ACC112 (cell line): Measurements from ENCODE around the gene RBL2.

Experiments
- H2AFZ ChIP-seq: fragments of 200-600 bp; sonication (generic); one replicate; pipeline ENCODE4 v1.6.0; 2017; ENCODE audit warnings: antibody characterized with exemption, low read length; ENCODE audit not compliant: unreplicated experiment
- H3K27ac ChIP-seq: fragments of 200-600 bp; sonication (generic); 2 replicates; pipeline ENCODE4 v1.5.1; 2014; ENCODE audit warnings: low read depth, mild to moderate bottlenecking, antibody characterized with exemption, low read length, moderate library complexity
- H3K27me3 ChIP-seq: fragments of 200-600 bp; sonication (generic); 2 replicates; pipeline ENCODE4 v1.6.1; 2014; ENCODE audit warnings: mild to moderate bottlenecking, antibody characterized with exemption, low read length, moderate library complexity, mixed read lengths; ENCODE audit not compliant: insufficient read depth
- H3K36me3 ChIP-seq: fragments of 200-600 bp; sonication (generic); 2 replicates; pipeline ENCODE4 v1.6.1; 2016; ENCODE audit warnings: mild to moderate bottlenecking, antibody characterized with exemption, low read length, moderate library complexity, mixed read lengths; ENCODE audit not compliant: insufficient read depth
- H3K4me1 ChIP-seq: fragments of 200-600 bp; sonication (generic); one replicate; pipeline ENCODE4 v1.6.1; 2016; ENCODE audit warnings: low read length, mixed read lengths; ENCODE audit not compliant: insufficient read depth, unreplicated experiment, control insufficient read depth
- H3K4me3 ChIP-seq: fragments of 200-600 bp; sonication (generic); 2 replicates; pipeline ENCODE4 v1.5.1; 2014; ENCODE audit warnings: mild to moderate bottlenecking, low read depth, low read length
- H3K79me2 ChIP-seq: fragments of 200-600 bp; sonication (generic); one replicate; pipeline ENCODE4 v1.6.0; 2016; ENCODE audit warnings: low read length; ENCODE audit not compliant: control insufficient read depth, unreplicated experiment, insufficient read depth

The RBL2 gene

GRCh38 chr16:53449816-53450517 is 15.7 kb downstream of the RBL2 start:
- H2AFZ ChIP-seq: no peak overlapping the region
- H3K4me3 ChIP-seq: no peak overlapping the region
- H3K27ac ChIP-seq: no peak overlapping the region
- H3K4me1 ChIP-seq: no peaks in the 10 kb centered on the region
- H3K79me2 ChIP-seq: no peaks in the 10 kb centered on the region
- no peaks in the 10 kb centered on the region for H3K27me3 ChIP-seq
- H3K36me3 ChIP-seq: peaks cover 8% of the 10 kb centered on the region; the same call in 1 of the 2 replicates

GRCh38 chr16:53453928-53454327 is 19.7 kb downstream of the RBL2 start:
- Histone ChIP-seq H3K36me3 (peaks cover 10% of the 10 kb centered on the region; the same call in 1 of the 2 replicates), H3K79me2 (no peaks in the 10 kb centered on the region), H2AFZ (no peak overlapping the region), H3K4me1 (no peaks in the 10 kb centered on the region), H3K4me3 (no peak overlapping the region), H3K27ac (no peak overlapping the region), H3K27me3 (no peaks in the 10 kb centered on the region)

GRCh38 chr16:53456625-53457024 is 22.4 kb downstream of the RBL2 start:
- no peaks in the 10 kb centered on the region for H3K27me3 ChIP-seq
- H3K79me2 ChIP-seq: no peaks in the 10 kb centered on the region
- no peaks in the 10 kb centered on the region for H3K4me1 ChIP-seq
- no peak overlapping the region for H3K27ac ChIP-seq
- H2AFZ ChIP-seq: no peak overlapping the region
- H3K4me3 ChIP-seq: no peak overlapping the region
- H3K36me3 ChIP-seq: peaks cover 14% of the 10 kb centered on the region; the same call in 1 of the 2 replicates

- Histone ChIP-seq H3K4me3 (no peak overlapping the region), H3K79me2 (no peaks in the 10 kb centered on the region), H3K27me3 (no peaks in the 10 kb centered on the region), H3K27ac (no peak overlapping the region), H2AFZ (no peak overlapping the region), H3K4me1 (no peaks in the 10 kb centered on the region), H3K36me3 (peaks cover 14% of the 10 kb centered on the region; the same call in 1 of the 2 replicates)
Observed at GRCh38 chr16:53457670-53458069, 23.4 kb downstream of the RBL2 start.

- H3K4me1 ChIP-seq: no peaks in the 10 kb centered on the region
- no peak overlapping the region for H2AFZ ChIP-seq
- no peak overlapping the region for H3K4me3 ChIP-seq
- H3K27me3 ChIP-seq: no peaks in the 10 kb centered on the region
- no peak overlapping the region for H3K27ac ChIP-seq
- no peaks in the 10 kb centered on the region for H3K79me2 ChIP-seq
- H3K36me3 ChIP-seq: peaks cover 14% of the 10 kb centered on the region; the same call in 1 of the 2 replicates
Observed at GRCh38 chr16:53458635-53459034, 24.4 kb downstream of the RBL2 start.

GRCh38 chr16:53465606-53466280 is 31.5 kb downstream of the RBL2 start:
- no peak overlapping the region for H2AFZ ChIP-seq
- H3K4me3 ChIP-seq: no peak overlapping the region
- peaks cover 9% of the 10 kb centered on the region for H3K4me1 ChIP-seq
- H3K36me3 ChIP-seq: peaks cover 6% of the 10 kb centered on the region; the same call in 1 of the 2 replicates
- H3K27ac ChIP-seq: no peak overlapping the region
- no peaks in the 10 kb centered on the region for H3K27me3 ChIP-seq
- H3K79me2 ChIP-seq: no peaks in the 10 kb centered on the region

- Histone ChIP-seq H3K36me3 (peaks cover 37% of the 10 kb centered on the region), H3K79me2 (no peaks in the 10 kb centered on the region), H3K4me3 (no peak overlapping the region), H3K27me3 (no peaks in the 10 kb centered on the region), H2AFZ (no peak overlapping the region), H3K4me1 (no peaks in the 10 kb centered on the region), H3K27ac (no peak overlapping the region)
Observed at GRCh38 chr16:53476867-53477266, 42.6 kb downstream of the RBL2 start.

GRCh38 chr16:53478965-53479364 is 44.7 kb downstream of the RBL2 start:
- Histone ChIP-seq H2AFZ (no peak overlapping the region), H3K27ac (no peak overlapping the region), H3K36me3 (peaks cover 35% of the 10 kb centered on the region), H3K4me3 (no peak overlapping the region), H3K79me2 (no peaks in the 10 kb centered on the region), H3K27me3 (no peaks in the 10 kb centered on the region), H3K4me1 (no peaks in the 10 kb centered on the region)

GRCh38 chr16:53480394-53480793 is 46.1 kb downstream of the RBL2 start:
- H2AFZ ChIP-seq: no peak overlapping the region
- H3K27me3 ChIP-seq: no peaks in the 10 kb centered on the region
- H3K36me3 ChIP-seq: peaks cover 46% of the 10 kb centered on the region
- no peaks in the 10 kb centered on the region for H3K4me1 ChIP-seq
- no peak overlapping the region for H3K4me3 ChIP-seq
- no peak overlapping the region for H3K27ac ChIP-seq
- H3K79me2 ChIP-seq: no peaks in the 10 kb centered on the region

- Histone ChIP-seq H3K27ac (no peak overlapping the region), H3K36me3 (peaks cover 53% of the 10 kb centered on the region)
Observed at GRCh38 chr16:53482123-53482522, 47.9 kb downstream of the RBL2 start.

GRCh38 chr16:53484542-53484941 is 50.3 kb downstream of the RBL2 start:
- Histone ChIP-seq H3K27ac (no peak overlapping the region), H3K4me1 (no peaks in the 10 kb centered on the region), H3K4me3 (no peak overlapping the region), H3K79me2 (no peaks in the 10 kb centered on the region), H3K27me3 (no peaks in the 10 kb centered on the region), H3K36me3 (peaks cover 42% of the 10 kb centered on the region), H2AFZ (no peak overlapping the region)

More at GRCh38 chr16:53482123-53482522, 47.9 kb downstream of the RBL2 start:
- no peaks in the 10 kb centered on the region for H3K27me3 ChIP-seq
- H3K79me2 ChIP-seq: no peaks in the 10 kb centered on the region
- no peak overlapping the region for H3K4me3 ChIP-seq
- no peaks in the 10 kb centered on the region for H3K4me1 ChIP-seq
- H2AFZ ChIP-seq: no peak overlapping the region
